OCI-LY3 (cell line): Measurements from ENCODE around the gene VTI1A.

Experiments used
- CTCF ChIP-seq: fragments of 200-600, 300-600 bp; sonication (generic); IDR thresholded peaks from 2 replicates; pipeline ENCODE4 v1.5.1; 2014; ENCODE audit warnings: antibody characterized with exemption, low read length, low read depth
- EZH2phosphoT487 ChIP-seq: fragments of 200-600 bp; shearing (Covaris generic); IDR thresholded peaks from 2 replicates; pipeline ENCODE4 v1.6.1; 2018; ENCODE audit warnings: antibody characterized with exemption, mixed run types, low read depth

GRCh38 chr10:112507988-112508387, 61.0 kb downstream of the VTI1A start:
- TF ChIP-seq CTCF, result no peak
- no peak for TF ChIP-seq EZH2phosphoT487
